Panc1 (cell line): Measurements from ENCODE around the gene C12orf57. TPM values are rescaled to one million over a fixed set of nuclear protein-coding genes. Genes with fewer than 3 reads are reported as not detected.
A peak's percentile ranks its signal among the peaks of the same experiment; 100 is the strongest.

ENCODE experiments used
- ATAC-seq: fragments of 200-7000 bp; cut with Tn5 transposase; 2 replicates; pipeline ENCODE4 v1.9.1; 2020; ENCODE audit warnings: mild to moderate bottlenecking, moderate library complexity
- BruUV-seq: library from RNA; stranded (reverse); fragments of 400-500 nt; replicated peaks from 2 replicates; lab custom pipeline; 2021; lab: Mats Ljungman, UMichigan
- CTCF ChIA-PET: fragments of 300-600 bp; sonication (Branson Sonifier 250); formaldehyde crosslinking; loops from one replicate; lab custom pipeline; 2022; ENCODE audit warnings: antibody characterized with exemption; lab: Charles Lee
- POLR2A ChIA-PET: fragments of 300-600 bp; sonication (Branson Sonifier 250); formaldehyde crosslinking; loops from one replicate; lab custom pipeline; 2022; ENCODE audit warnings: antibody characterized with exemption; lab: Charles Lee
- DNase-seq: peaks from one replicate; pipeline ENCODE4 v3.0.0-alpha.2; 2010; ENCODE audit warnings: low read depth, low spot score
- H3K27ac ChIP-seq: 2 replicates; pipeline ENCODE4 v1.5.1; 2011; ENCODE audit warnings: mild to moderate bottlenecking, low read length, inconsistent platforms
- H3K27me3 ChIP-seq: fragments of 200-500 bp; sonication (Bioruptor generic); 2 replicates; pipeline ENCODE4 v1.6.0; 2014; ENCODE audit warnings: low read length, inconsistent platforms; ENCODE audit not compliant: control insufficient read depth, insufficient read depth
- H3K36me3 ChIP-seq: fragments of 200-500 bp; sonication (Bioruptor generic); 2 replicates; pipeline ENCODE4 v1.5.1; 2014; ENCODE audit warnings: inconsistent platforms, mild to moderate bottlenecking, low read length, moderate library complexity; ENCODE audit not compliant: control insufficient read depth, insufficient read depth
- H3K4me1 ChIP-seq: 2 replicates; pipeline ENCODE4 v1.5.1; 2011; ENCODE audit warnings: inconsistent platforms, mild to moderate bottlenecking, low read length, moderate library complexity; ENCODE audit not compliant: control insufficient read depth, insufficient read depth
- H3K4me3 ChIP-seq, 2 experiments: 2 replicates each; pipeline ENCODE4 v1.5.1; 2011 to 2012; ENCODE audit warnings: low read depth in 2 of 2, low read length in 2 of 2, mild to moderate bottlenecking in 2 of 2, inconsistent platforms in 1 of 2, moderate library complexity in 1 of 2
- H3K9me3 ChIP-seq: fragments of 200-500 bp; sonication (Bioruptor generic); 2 replicates; pipeline ENCODE4 v1.5.1; 2014; ENCODE audit warnings: low read depth, mild to moderate bottlenecking, inconsistent platforms, low read length, moderate library complexity; ENCODE audit not compliant: control insufficient read depth, insufficient read depth
- CTCF ChIP-seq: fragments of 450-650 bp; IDR thresholded peaks from 2 replicates; pipeline ENCODE4 v1.5.1; 2017; ENCODE audit warnings: mild to moderate bottlenecking
- POLR2AphosphoS5 ChIP-seq: IDR thresholded peaks from 2 replicates; pipeline ENCODE4 v1.6.1; 2012; ENCODE audit warnings: mild to moderate bottlenecking, low read depth, low read length, moderate library complexity
- REST ChIP-seq, 2 experiments: IDR thresholded peaks; 2 replicates each; pipeline ENCODE4 v1.6.1; 2011 to 2012; ENCODE audit warnings: low read depth in 2 of 2, control low read depth in 1 of 2, low read length in 1 of 2, mild to moderate bottlenecking in 1 of 2, moderate library complexity in 1 of 2; ENCODE audit not compliant: insufficient read depth in 1 of 2
- SIN3A ChIP-seq: IDR thresholded peaks from 2 replicates; pipeline ENCODE4 v1.6.1; 2012; ENCODE audit warnings: low read depth, mild to moderate bottlenecking, low read length, moderate library complexity, borderline replicate concordance; ENCODE audit not compliant: insufficient read depth
- TCF7L2 ChIP-seq: IDR thresholded peaks from 2 replicates; pipeline ENCODE4 v1.6.1; 2011; ENCODE audit warnings: mild to moderate bottlenecking, low read depth, low read length, inconsistent platforms
- in situ Hi-C: cut with HindIII; loops from 2 replicates; pipeline ENCODE4 v1.10.0; 2016; ENCODE audit warnings: low sequenced_read_pairs, low pct_unique_long_range_greater_than_20kb
- intact Hi-C: fragments of 100-400 bp; cut with micrococcal nuclease; formaldehyde crosslinking; loops from one replicate; pipeline ENCODE4 v1.10.0; 2022; ENCODE audit not compliant: unreplicated experiment
- total RNA-seq: library from RNA; stranded (reverse); gene quantifications from one replicate; pipeline ENCODE4 v1.2.1, GENCODE V29; 2021; ENCODE audit not compliant: unreplicated experiment

Gene C12orf57
- total RNA-seq, 1 experiment from 2014 or later: 126 TPM

GRCh38 chr12:6915789-6916285 is 28.0 kb upstream of the C12orf57 start:
- in situ Hi-C loops: no loop called here
- DNase-seq (no peak), ATAC-seq (no peak)
- Histone ChIP-seq H3K27ac (no peak overlapping the region), H3K27me3 (no peaks in the 10 kb centered on the region), H3K36me3 (no peaks in the 10 kb centered on the region; the same call in 1 of the 2 replicates), H3K9me3 (no peaks in the 10 kb centered on the region), H3K4me3 (peak overlapping the region in 1 of 2 experiments; percentile 69; a peak in 2 of 4 replicates), H3K4me1 (peaks cover 4% of the 10 kb centered on the region; the same call in 1 of the 2 replicates)
- CTCF ChIA-PET: no interaction called here
- intact Hi-C loops: no loop called here
- TF ChIP-seq SIN3A: no peak
- TF ChIP-seq REST (IDR thresholded peaks at IDR 0.05; ENCODE audit: insufficient read depth in 1 of 2, low read depth in 2 of 2, low read length in 1 of 2): no peak
- TF ChIP-seq TCF7L2: no peak
- no peak for TF ChIP-seq CTCF
- TF ChIP-seq POLR2AphosphoS5: no peak
- BruUV-seq: no TSS peak
- POLR2A ChIA-PET: no interaction called here

- in situ Hi-C loops (no loop called here), intact Hi-C loops (no loop called here)
- ATAC-seq (no peak), DNase-seq (no peak)
- Histone ChIP-seq H3K27ac (no peak overlapping the region), H3K4me1 (peaks cover 4% of the 10 kb centered on the region; the same call in 1 of the 2 replicates), H3K4me3 (no peak overlapping the region), H3K9me3 (no peaks in the 10 kb centered on the region), H3K36me3 (no peaks in the 10 kb centered on the region; the same call in 1 of the 2 replicates), H3K27me3 (no peaks in the 10 kb centered on the region)
- ChIA-PET CTCF (no interaction called here), POLR2A (no interaction called here)
- TF ChIP-seq POLR2AphosphoS5 (no peak), SIN3A (no peak), REST (IDR thresholded peaks at IDR 0.05; ENCODE audit: insufficient read depth in 1 of 2, low read depth in 2 of 2, low read length in 1 of 2) (no peak), TCF7L2 (no peak), CTCF (no peak)
- BruUV-seq: TSS peak; percentile 52
Measured at GRCh38 chr12:6916426-6917200, 27.2 kb upstream of the C12orf57 start.
